Kidney epithelial cell (primary cell): ENCODE results near the gene RAP1GAP. TPM values are rescaled to one million over a fixed set of nuclear protein-coding genes. Genes with fewer than 3 reads are reported as not detected.

Experiments used
- DNase-seq: peaks from one replicate; pipeline ENCODE4 v3.0.0-alpha.2; 2010; ENCODE audit warnings: low read depth
- H3K27me3 ChIP-seq: 2 replicates; pipeline ENCODE4 v1.6.0; 2011; ENCODE audit warnings: low read length; ENCODE audit not compliant: control insufficient read depth, insufficient read depth
- H3K36me3 ChIP-seq: 2 replicates; pipeline ENCODE4 v1.5.1; 2011; ENCODE audit warnings: low read length; ENCODE audit not compliant: control insufficient read depth, insufficient read depth
- H3K4me3 ChIP-seq: 2 replicates; pipeline ENCODE4 v1.5.1; 2011; ENCODE audit warnings: low read depth, mild to moderate bottlenecking, control low read depth, low read length
- CTCF ChIP-seq: IDR thresholded peaks from 2 replicates; pipeline ENCODE4 v1.5.1; 2011; ENCODE audit warnings: mild to moderate bottlenecking, moderate library complexity, low read length, control low read depth, inconsistent platforms; ENCODE audit not compliant: insufficient read depth, poor library complexity, severe bottlenecking
- total RNA-seq: library from RNA; depleted of rRNA; stranded (reverse); fragments of >200 nt; gene quantifications from 2 replicates; pipeline ENCODE4 v1.2.3, GENCODE V29; 2015

Gene RAP1GAP
- total RNA-seq, 1 donor from 2014 or later = 7.1 TPM

GRCh38 chr1:21664806-21665588 lies 4.2 kb downstream of the RAP1GAP start:
- no peak for TF ChIP-seq CTCF
- Histone ChIP-seq H3K36me3 (no peaks in the 10 kb centered on the region), H3K27me3 (peaks cover 45% of the 10 kb centered on the region), H3K4me3 (no peak overlapping the region)
- DNase-seq = no peak

GRCh38 chr1:21663951-21664805 lies 5.0 kb downstream of the RAP1GAP start:
- H3K36me3 ChIP-seq = no peaks in the 10 kb centered on the region
- DNase-seq = no peak
- H3K27me3 ChIP-seq = peaks cover 48% of the 10 kb centered on the region
- no peak for TF ChIP-seq CTCF
- H3K4me3 ChIP-seq = no peak overlapping the region

GRCh38 chr1:21663248-21663950 lies 5.8 kb downstream of the RAP1GAP start:
- no peak overlapping the region for H3K4me3 ChIP-seq
- DNase-seq = no peak
- no peaks in the 10 kb centered on the region for H3K36me3 ChIP-seq
- H3K27me3 ChIP-seq = peaks cover 42% of the 10 kb centered on the region
- TF ChIP-seq CTCF = no peak

GRCh38 chr1:21662426-21663247 lies 6.5 kb downstream of the RAP1GAP start:
- DNase-seq = no peak
- H3K27me3 ChIP-seq = peaks cover 34% of the 10 kb centered on the region
- no peaks in the 10 kb centered on the region for H3K36me3 ChIP-seq
- H3K4me3 ChIP-seq = no peak overlapping the region
- TF ChIP-seq CTCF = no peak

GRCh38 chr1:21661886-21662285 lies 7.3 kb downstream of the RAP1GAP start:
- DNase-seq = no peak
- no peaks in the 10 kb centered on the region for H3K36me3 ChIP-seq
- H3K4me3 ChIP-seq = no peak overlapping the region
- peaks cover 31% of the 10 kb centered on the region for H3K27me3 ChIP-seq
- TF ChIP-seq CTCF = no peak
